Transverse colon (tissue), 4 donors: ENCODE measurements around the gene PRKCA. TPM values are rescaled to one million over a fixed set of nuclear protein-coding genes. Genes with fewer than 3 reads are reported as not detected.

ENCODE experiments used
- DNase-seq: peaks from one replicate; pipeline ENCODE4 v3.0.0-alpha.2; 2019
- H3K27ac ChIP-seq, 4 donors: fragments of 200-600 bp; sonication (generic); 2 replicates each; pipeline ENCODE4 v1.5.1; 2016 to 2018; ENCODE audit warnings: inconsistent platforms in 4 of 4
- H3K27me3 ChIP-seq: fragments of 200-600 bp; sonication (generic); 2 replicates; pipeline ENCODE4 v1.5.1; 2017; ENCODE audit warnings: inconsistent platforms
- H3K36me3 ChIP-seq, 4 donors: fragments of 200-600 bp; sonication (generic); 2 replicates each; pipeline ENCODE4 v1.5.1; 2017 to 2019; ENCODE audit warnings: inconsistent platforms in 4 of 4
- H3K4me1 ChIP-seq, 4 donors: fragments of 200-600 bp; sonication (generic); 2 replicates each; pipeline ENCODE4 v1.5.1; 2017 to 2020; ENCODE audit warnings: inconsistent platforms in 4 of 4
- H3K4me3 ChIP-seq, 4 donors: fragments of 200-600 bp; sonication (generic); 1 replicate in 1 of 4; 2 replicates in 3 of 4; pipeline versions ENCODE4 v1.5.1 to v1.6.1; 2017 to 2019; ENCODE audit warnings: inconsistent platforms in 4 of 4
- H3K9me3 ChIP-seq, 2 donors: fragments of 200-600 bp; sonication (generic); 2 replicates each; pipeline ENCODE4 v1.5.1; 2017 to 2019; ENCODE audit warnings: inconsistent platforms in 2 of 2
- EP300 ChIP-seq: sonication (generic); formaldehyde crosslinking; IDR thresholded peaks from one replicate; pipeline ENCODE4 v1.6.1; 2017; ENCODE audit warnings: antibody characterized with exemption, low read depth
- POLR2A ChIP-seq: fragments of 450-650 bp; IDR thresholded peaks from one replicate; pipeline ENCODE4 v1.6.1; 2016; ENCODE audit warnings: antibody characterized with exemption, mild to moderate bottlenecking, moderate library complexity
- POLR2AphosphoS5 ChIP-seq, 3 donors: sonication (generic); formaldehyde crosslinking; IDR thresholded peaks; one replicate each; pipeline ENCODE4 v1.6.1; 2016; ENCODE audit warnings: antibody characterized with exemption in 3 of 3
- WGBS, 2 donors: methylation state at CpG; one replicate each; pipeline ENCODE4 v1.1.5; 2018; ENCODE audit warnings: low coverage in 1 of 2; 5-methylcytosine and 5-hydroxymethylcytosine counted together
- in situ Hi-C, 4 donors: fragments of 200-750 bp; cut with MboI; loops; one replicate each; pipeline versions ENCODE4 v1.15.0 to v1.15.1; 2017; ENCODE audit warnings: low sequenced_read_pairs in 3 of 4, low pct_ligation_motif_present in 1 of 4, low pct_unique_long_range_greater_than_20kb in 1 of 4
- intact Hi-C: fragments of 100-400 bp; cut with DNase I; formaldehyde crosslinking; loops from one replicate; pipeline ENCODE4 v1.15.1; 2023; ENCODE audit warnings: low total_unique reads
- total RNA-seq, 4 donors: library from RNA; depleted of rRNA; stranded (reverse); fragments of >200 nt; gene quantifications; one replicate each; pipeline ENCODE4 v1.1.0, GENCODE V29; 2016
- TF ChIP-seq, protein P1 (sequence below), 5 experiments: fragments of 200-600 bp in 3 of 5; fragments of 450-650 bp in 2 of 5; sonication (generic) in 3 of 5; IDR thresholded peaks; 1 replicate in 2 of 5; 2 replicates in 3 of 5; pipeline ENCODE4 v1.5.1; 2016 to 2017; ENCODE audit warnings: antibody characterized with exemption in 5 of 5, inconsistent platforms in 3 of 5, mild to moderate bottlenecking in 2 of 5, moderate library complexity in 1 of 5

The PRKCA gene
- total RNA-seq, 4 donors from 2014 or later = 16.1 to 49.7 (median 31.7) TPM

GRCh38 chr17:66645259-66645658 lies 342.8 kb downstream of the PRKCA start:
- in situ Hi-C loops (no loop called here), intact Hi-C loops (no loop called here)
- 89 to 94% methylated on average over 3 to 10 of the region's 10 CpGs for WGBS, 2 donors
- no peak for DNase-seq
- Histone ChIP-seq H3K9me3 (no peaks in the 10 kb centered on the region), H3K27me3 (no peaks in the 10 kb centered on the region), H3K4me3 (no peak overlapping the region), H3K36me3 (no peaks in the 10 kb centered on the region), H3K4me1 (peaks cover 0 to 16% (median 9%) of the 10 kb centered on the region in 4 donors), H3K27ac (no peak overlapping the region)
- no peak for TF ChIP-seq POLR2A
- TF ChIP-seq EP300 = no peak
- TF ChIP-seq, protein P1, sequence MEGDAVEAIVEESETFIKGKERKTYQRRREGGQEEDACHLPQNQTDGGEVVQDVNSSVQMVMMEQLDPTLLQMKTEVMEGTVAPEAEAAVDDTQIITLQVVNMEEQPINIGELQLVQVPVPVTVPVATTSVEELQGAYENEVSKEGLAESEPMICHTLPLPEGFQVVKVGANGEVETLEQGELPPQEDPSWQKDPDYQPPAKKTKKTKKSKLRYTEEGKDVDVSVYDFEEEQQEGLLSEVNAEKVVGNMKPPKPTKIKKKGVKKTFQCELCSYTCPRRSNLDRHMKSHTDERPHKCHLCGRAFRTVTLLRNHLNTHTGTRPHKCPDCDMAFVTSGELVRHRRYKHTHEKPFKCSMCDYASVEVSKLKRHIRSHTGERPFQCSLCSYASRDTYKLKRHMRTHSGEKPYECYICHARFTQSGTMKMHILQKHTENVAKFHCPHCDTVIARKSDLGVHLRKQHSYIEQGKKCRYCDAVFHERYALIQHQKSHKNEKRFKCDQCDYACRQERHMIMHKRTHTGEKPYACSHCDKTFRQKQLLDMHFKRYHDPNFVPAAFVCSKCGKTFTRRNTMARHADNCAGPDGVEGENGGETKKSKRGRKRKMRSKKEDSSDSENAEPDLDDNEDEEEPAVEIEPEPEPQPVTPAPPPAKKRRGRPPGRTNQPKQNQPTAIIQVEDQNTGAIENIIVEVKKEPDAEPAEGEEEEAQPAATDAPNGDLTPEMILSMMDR (IDR thresholded peaks at IDR 0.05) = no peak
- no peak for TF ChIP-seq POLR2AphosphoS5 (IDR thresholded peaks at IDR 0.05)

DNA sequence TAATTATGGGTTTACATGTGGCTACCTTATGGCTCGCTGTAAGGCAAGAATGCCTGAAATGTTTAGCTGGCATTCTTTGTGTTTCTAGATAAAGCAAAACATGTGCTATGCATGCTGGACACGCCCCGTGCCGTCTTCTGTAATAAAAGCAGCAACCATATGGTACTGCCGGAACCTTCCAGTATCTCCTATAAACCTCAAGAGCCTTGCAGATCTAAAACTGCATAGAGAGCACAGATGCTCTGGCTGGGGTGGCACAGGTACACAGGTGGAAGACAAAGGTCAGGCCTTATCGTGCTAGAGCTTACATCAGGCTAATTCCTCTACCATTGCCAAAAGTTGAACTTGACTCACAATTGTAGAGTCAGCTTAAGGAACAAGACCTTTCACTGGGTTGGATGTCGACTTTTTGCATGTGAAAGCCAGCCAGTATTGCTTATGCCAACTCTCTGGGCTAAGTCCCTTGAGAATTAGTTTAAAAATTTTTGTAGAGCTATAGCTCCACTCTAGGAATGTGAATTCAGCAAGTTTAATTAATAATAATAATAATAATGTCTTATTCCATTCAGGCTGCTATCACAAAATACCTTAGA lies 345.1 kb downstream of the PRKCA start:
- Histone ChIP-seq H3K4me1 (peaks cover 0 to 16% (median 9%) of the 10 kb centered on the region in 4 donors), H3K27ac (peak overlapping the region in 1 of 4 donors; percentile 35), H3K27me3 (no peaks in the 10 kb centered on the region), H3K36me3 (no peaks in the 10 kb centered on the region), H3K4me3 (no peak overlapping the region), H3K9me3 (no peaks in the 10 kb centered on the region)
- 56 to 71% methylated on average over 5 to 7 of the region's 7 CpGs for WGBS, 2 donors
- intact Hi-C loops = no loop called here
- DNase-seq = peak; percentile 29
- TF ChIP-seq EP300 (no peak), POLR2AphosphoS5 (IDR thresholded peaks at IDR 0.05) (no peak), POLR2A (no peak)
- TF ChIP-seq, protein P1 (IDR thresholded peaks at IDR 0.05) = no peak
- in situ Hi-C loops = no loop called here

GRCh38 chr17:66649818-66650543 lies 347.6 kb downstream of the PRKCA start:
- intact Hi-C loops = no loop called here
- Histone ChIP-seq H3K9me3 (no peaks in the 10 kb centered on the region), H3K27ac (no peak overlapping the region), H3K27me3 (no peaks in the 10 kb centered on the region), H3K4me3 (no peak overlapping the region), H3K4me1 (peaks cover 0 to 8% (median 2%) of the 10 kb centered on the region in 4 donors), H3K36me3 (no peaks in the 10 kb centered on the region)
- DNase-seq = no peak
- in situ Hi-C loops = loop anchor here in 1 of 4 donors (25.0 kb wide), 1 partner anchor 388 kb away; no protein-coding TSS in a partner anchor
- WGBS, 2 donors = 84 to 86% methylated on average over 11 to 12 of the region's 12 CpGs
- TF ChIP-seq, protein P1 (IDR thresholded peaks at IDR 0.05) = no peak
- TF ChIP-seq EP300 = no peak
- no peak for TF ChIP-seq POLR2A
- TF ChIP-seq POLR2AphosphoS5 (IDR thresholded peaks at IDR 0.05) = no peak

GRCh38 chr17:66650544-66650877 lies 348.1 kb downstream of the PRKCA start:
- in situ Hi-C loops (loop anchor here in 1 of 4 donors (25.0 kb wide), 1 partner anchor 388 kb away; no protein-coding TSS in a partner anchor), intact Hi-C loops (no loop called here)

More at GRCh38 chr17:66650544-66650877, 348.1 kb downstream of the PRKCA start:
- no peaks in the 10 kb centered on the region for H3K36me3 ChIP-seq
- H3K4me1 ChIP-seq = peaks cover 0 to 9% (median 2%) of the 10 kb centered on the region in 4 donors
- H3K4me3 ChIP-seq = no peak overlapping the region
- WGBS, 2 donors = 67 to 82% methylated on average over 5 of the region's 5 CpGs
- no peak overlapping the region for H3K27ac ChIP-seq
- TF ChIP-seq POLR2A (no peak), EP300 (no peak), POLR2AphosphoS5 (IDR thresholded peaks at IDR 0.05) (no peak)
- TF ChIP-seq, protein P1 (IDR thresholded peaks at IDR 0.05) = no peak
- DNase-seq = no peak
- no peaks in the 10 kb centered on the region for H3K9me3 ChIP-seq
- no peaks in the 10 kb centered on the region for H3K27me3 ChIP-seq
